OCI-LY1 (cell line): Measurements from ENCODE around the gene CCDC92.
"Not testable (repeated sequence)": the region's sequence is repeated elsewhere in the genome, so short reads cannot be mapped to it uniquely, and the experiment has no call there.

Experiments
- H2AFZ ChIP-seq: fragments of 200-600 bp; sonication (generic), shearing (Covaris generic); 2 replicates; pipeline ENCODE4 v1.6.0; 2014; ENCODE audit warnings: antibody characterized with exemption, mild to moderate bottlenecking, low read length
- H3F3A ChIP-seq: fragments of 200-600 bp; sonication (generic), shearing (Covaris generic); 2 replicates; pipeline ENCODE4 v1.6.0; 2014; ENCODE audit warnings: mild to moderate bottlenecking, antibody characterized with exemption, low read length, moderate library complexity; ENCODE audit not compliant: insufficient read depth
- H3K27ac ChIP-seq: fragments of 200-600 bp; sonication (generic); 2 replicates; pipeline ENCODE4 v1.5.1; 2014; ENCODE audit warnings: low read length, mixed run types, mild to moderate bottlenecking, low read depth; ENCODE audit not compliant: poor library complexity, severe bottlenecking
- H3K27me3 ChIP-seq: fragments of 200-600 bp; sonication (generic); 2 replicates; pipeline ENCODE4 v1.6.0; 2014; ENCODE audit warnings: antibody characterized with exemption, mild to moderate bottlenecking, low read length, moderate library complexity; ENCODE audit not compliant: insufficient read depth
- H3K36me3 ChIP-seq: fragments of 200-600 bp; sonication (generic); 2 replicates; pipeline ENCODE4 v1.6.1; 2014; ENCODE audit warnings: mild to moderate bottlenecking, antibody characterized with exemption, low read length, moderate library complexity, mixed read lengths; ENCODE audit not compliant: insufficient read depth
- H3K4me1 ChIP-seq: fragments of 200-600 bp; sonication (generic); 2 replicates; pipeline ENCODE4 v1.5.1; 2014; ENCODE audit warnings: mild to moderate bottlenecking, low read length, moderate library complexity; ENCODE audit not compliant: insufficient read depth, severe bottlenecking
- H3K4me2 ChIP-seq: fragments of 200-600 bp; sonication (generic), shearing (Covaris generic); 2 replicates; pipeline ENCODE4 v1.6.1; 2014; ENCODE audit warnings: low read length
- H3K4me3 ChIP-seq: fragments of 200-600 bp; sonication (generic); 2 replicates; pipeline ENCODE4 v1.5.1; 2014; ENCODE audit warnings: low read length, low read depth, mild to moderate bottlenecking, mixed read lengths; ENCODE audit not compliant: poor library complexity, severe bottlenecking
- H3K79me2 ChIP-seq: fragments of 200-600 bp; shearing (Covaris generic); 2 replicates; pipeline ENCODE4 v1.6.1; 2016; ENCODE audit warnings: mixed run types, low read length, mixed read lengths; ENCODE audit not compliant: insufficient read depth
- H3K9ac ChIP-seq: fragments of 200-600 bp; sonication (generic), shearing (Covaris generic); 2 replicates; pipeline ENCODE4 v1.6.1; 2014; ENCODE audit warnings: mild to moderate bottlenecking, low read length, mixed read lengths
- H3K9me2 ChIP-seq: fragments of 200-600 bp; sonication (generic), shearing (Covaris generic); 2 replicates; pipeline ENCODE4 v1.6.1; 2014; ENCODE audit warnings: low read depth, mild to moderate bottlenecking, low read length, mixed read lengths
- H3K9me3 ChIP-seq: fragments of 200-600 bp; shearing (Covaris generic); 2 replicates; pipeline ENCODE4 v1.6.1; 2014; ENCODE audit warnings: low read length, mixed read lengths
- H4K20me1 ChIP-seq: fragments of 200-600 bp; sonication (generic), shearing (Covaris generic); 2 replicates; pipeline ENCODE4 v1.6.0; 2016; ENCODE audit warnings: mild to moderate bottlenecking, low read length; ENCODE audit not compliant: insufficient read depth
- CTCF ChIP-seq: fragments of 200-600 bp; sonication (generic), shearing (Covaris generic); IDR thresholded peaks from 2 replicates; pipeline ENCODE4 v1.5.1; 2017; ENCODE audit warnings: mild to moderate bottlenecking, antibody characterized with exemption, low read length, moderate library complexity, mixed read lengths
- EZH2 ChIP-seq: fragments of 200-600 bp; sonication (generic), shearing (Covaris generic); IDR thresholded peaks from 2 replicates; pipeline ENCODE4 v1.8.0; 2017; ENCODE audit warnings: borderline replicate concordance, mixed run types, mild to moderate bottlenecking, antibody characterized with exemption, low read length, moderate library complexity, mixed read lengths

Gene CCDC92

GRCh38 chr12:123916729-123917128 lies 55.9 kb downstream of the CCDC92 start:
- Histone ChIP-seq H3K9ac (no peak overlapping the region), H3K36me3 (no peaks in the 10 kb centered on the region), H3K9me3 (no peaks in the 10 kb centered on the region), H3F3A (no peaks in the 10 kb centered on the region), H3K79me2 (no peaks in the 10 kb centered on the region), H3K9me2 (no peaks in the 10 kb centered on the region), H3K4me2 (no peak overlapping the region), H3K4me3 (no peak overlapping the region), H3K4me1 (no peaks in the 10 kb centered on the region), H4K20me1 (no peaks in the 10 kb centered on the region), H2AFZ (no peak overlapping the region), H3K27me3 (no peaks in the 10 kb centered on the region; the same call in 1 of the 2 replicates), H3K27ac (no peak overlapping the region)
- no peak for TF ChIP-seq EZH2
- TF ChIP-seq CTCF, result no peak

GRCh38 chr12:123914726-123915333 lies 57.8 kb downstream of the CCDC92 start:
- H3K9me3 ChIP-seq, result no peaks in the 10 kb centered on the region
- H3K79me2 ChIP-seq, result no peaks in the 10 kb centered on the region
- no peak overlapping the region for H3K27ac ChIP-seq
- no peaks in the 10 kb centered on the region for H3K9me2 ChIP-seq
- H3F3A ChIP-seq, result peaks cover 3% of the 10 kb centered on the region; the same call in 1 of the 2 replicates
- H3K36me3 ChIP-seq, result no peaks in the 10 kb centered on the region
- H3K4me2 ChIP-seq, result no peak overlapping the region
- no peaks in the 10 kb centered on the region; the same call in 1 of the 2 replicates for H3K27me3 ChIP-seq
- H3K9ac ChIP-seq, result no peak overlapping the region
- no peak for TF ChIP-seq CTCF
- no peak for TF ChIP-seq EZH2
- H4K20me1 ChIP-seq, result no peaks in the 10 kb centered on the region
- H2AFZ ChIP-seq, result no peak overlapping the region
- no peak overlapping the region for H3K4me3 ChIP-seq
- no peaks in the 10 kb centered on the region for H3K4me1 ChIP-seq

- H3K4me2 ChIP-seq, result no peak overlapping the region
- H3K27ac ChIP-seq, result no peak overlapping the region
- peaks cover 3% of the 10 kb centered on the region; the same call in 1 of the 2 replicates for H3F3A ChIP-seq
- H3K4me1 ChIP-seq, result no peaks in the 10 kb centered on the region
- no peak for TF ChIP-seq CTCF
- no peak for TF ChIP-seq EZH2
- H3K79me2 ChIP-seq, result no peaks in the 10 kb centered on the region
- no peaks in the 10 kb centered on the region for H3K9me3 ChIP-seq
- H3K36me3 ChIP-seq, result no peaks in the 10 kb centered on the region
- H3K4me3 ChIP-seq, result no peak overlapping the region
- no peak overlapping the region for H3K9ac ChIP-seq
- H3K9me2 ChIP-seq, result no peaks in the 10 kb centered on the region
- H4K20me1 ChIP-seq, result no peaks in the 10 kb centered on the region
- H3K27me3 ChIP-seq, result no peaks in the 10 kb centered on the region; the same call in 1 of the 2 replicates
- H2AFZ ChIP-seq, result no peak overlapping the region
Measured at GRCh38 chr12:123912415-123913380, 59.9 kb downstream of the CCDC92 start.

DNA sequence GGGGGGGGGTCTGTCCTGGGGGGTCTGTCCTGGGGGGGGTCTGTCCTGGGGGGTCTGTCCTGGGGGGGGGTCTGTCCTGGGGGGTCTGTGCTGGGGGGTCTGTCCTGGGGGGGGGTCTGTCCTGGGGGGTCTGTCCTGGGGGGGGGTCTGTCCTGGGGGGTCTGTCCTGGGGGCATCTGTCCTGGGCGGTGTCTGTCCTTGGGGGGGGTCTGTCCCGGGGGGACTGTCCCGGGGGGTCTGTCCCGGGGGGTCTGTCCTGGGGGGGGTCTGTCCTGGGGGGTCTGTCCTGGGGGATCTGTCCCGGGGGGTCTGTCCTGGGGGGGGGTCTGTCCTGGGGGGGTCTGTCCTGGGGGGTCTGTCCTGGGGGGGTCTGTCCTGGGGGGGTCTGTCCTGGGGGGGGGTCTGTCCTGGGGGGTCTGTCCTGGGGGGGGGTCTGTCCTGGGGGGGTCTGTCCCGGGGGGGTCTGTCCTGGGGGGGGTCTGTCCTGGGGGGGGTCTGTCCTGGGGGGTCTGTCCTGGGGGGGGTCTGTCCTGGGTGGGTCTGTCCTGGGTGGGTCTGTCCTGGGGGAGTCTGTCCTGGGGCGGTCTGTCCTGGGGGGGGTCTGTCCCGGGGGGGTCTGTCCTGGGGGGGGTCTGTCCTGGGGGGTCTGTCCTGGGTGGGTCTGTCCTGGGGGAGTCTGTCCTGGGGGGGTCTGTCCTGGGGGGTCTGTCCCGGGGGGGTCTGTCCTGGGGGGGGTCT lies 60.8 kb downstream of the CCDC92 start:
- not testable (repeated sequence) for H3K9me2 ChIP-seq, H3K4me2 ChIP-seq, H4K20me1 ChIP-seq, H3K9me3 ChIP-seq, H3K4me1 ChIP-seq, H3K27ac ChIP-seq, H3K27me3 ChIP-seq, H3F3A ChIP-seq, H3K79me2 ChIP-seq, H2AFZ ChIP-seq, H3K9ac ChIP-seq, H3K4me3 ChIP-seq, H3K36me3 ChIP-seq
